Measurements from ENCODE around the gene ZNF496.

ZNF496 gene

GRCh38 chr1:247328311-247328710 is 3.4 kb downstream of the ZNF496 start:
- DNase-seq (ENCODE audit: low spot score): no peak

GRCh38 chr1:247326411-247327130 is 5.1 kb downstream of the ZNF496 start:
- DNase-seq (ENCODE audit: low spot score): no peak

DNA sequence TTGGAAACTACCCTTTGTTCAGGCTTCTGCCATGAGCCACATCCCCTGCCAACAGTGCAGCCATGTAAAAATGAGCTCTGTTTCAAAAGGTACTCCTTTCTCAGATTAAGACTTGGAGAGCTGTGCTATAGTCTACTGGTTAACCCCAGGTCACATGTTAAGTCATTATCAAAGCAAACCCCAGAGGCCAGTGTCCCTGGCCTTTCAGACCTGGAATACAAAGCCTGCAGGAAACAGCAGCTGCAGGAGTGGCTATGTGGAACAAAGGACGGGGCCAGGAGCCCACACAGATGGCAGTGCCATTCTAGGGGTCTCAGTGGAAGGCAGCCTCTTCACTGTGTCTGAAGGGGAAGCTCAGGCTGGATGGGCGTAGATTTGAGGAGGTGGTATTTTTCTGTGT is 6.7 kb downstream of the ZNF496 start:
- DNase-seq (ENCODE audit: low spot score): no peak

DNA sequence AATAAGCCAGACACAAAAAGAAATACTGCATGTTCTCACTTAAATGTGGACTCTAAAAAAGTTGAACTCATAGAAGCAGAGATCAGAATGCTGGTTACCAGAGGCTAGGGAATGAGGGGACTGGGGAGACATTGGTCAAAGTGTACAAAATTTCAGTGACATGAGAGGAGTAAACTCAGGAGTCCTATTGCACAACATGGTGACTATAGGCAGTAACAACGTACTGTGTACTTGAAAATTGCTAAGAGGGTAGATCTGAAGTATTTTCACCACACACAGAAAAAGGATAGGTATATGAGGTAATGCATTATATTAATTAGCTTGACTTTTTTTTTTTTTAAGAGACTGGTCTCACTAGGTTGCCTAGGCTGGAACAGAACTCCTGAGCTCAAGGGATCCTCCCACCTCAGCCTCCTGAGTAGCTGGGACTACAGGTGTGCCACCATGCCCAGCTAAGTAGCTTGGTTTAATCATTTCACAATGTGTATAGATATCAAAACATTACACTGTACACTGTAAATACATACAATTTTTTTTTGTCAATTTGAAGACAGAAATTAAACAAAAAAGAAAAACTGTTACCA is 7.4 kb downstream of the ZNF496 start:
- no peak for DNase-seq (ENCODE audit: low spot score)

GRCh38 chr1:247322849-247323586 is 8.6 kb downstream of the ZNF496 start:
- no peak for DNase-seq (ENCODE audit: low spot score)

DNA sequence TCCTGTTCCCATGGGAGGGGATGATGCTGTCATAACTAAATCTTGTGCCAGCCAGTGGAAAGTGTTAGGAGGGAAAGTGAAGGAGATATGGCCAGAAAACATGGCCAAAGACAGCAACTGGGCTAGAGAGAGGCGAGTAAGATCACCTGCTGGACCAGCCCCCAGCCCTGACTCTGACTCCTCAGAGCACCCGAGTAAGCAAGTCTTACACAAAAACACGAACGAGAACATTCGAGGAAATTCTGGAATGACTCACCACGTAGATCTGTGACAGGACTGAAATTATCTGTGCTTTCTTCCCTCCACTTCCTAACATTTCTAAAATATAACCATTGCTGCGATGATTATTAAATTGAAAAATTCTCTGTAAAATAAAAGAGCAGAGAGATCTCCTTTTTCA is 9.2 kb downstream of the ZNF496 start:
- DNase-seq (ENCODE audit: low spot score): no peak

DNA sequence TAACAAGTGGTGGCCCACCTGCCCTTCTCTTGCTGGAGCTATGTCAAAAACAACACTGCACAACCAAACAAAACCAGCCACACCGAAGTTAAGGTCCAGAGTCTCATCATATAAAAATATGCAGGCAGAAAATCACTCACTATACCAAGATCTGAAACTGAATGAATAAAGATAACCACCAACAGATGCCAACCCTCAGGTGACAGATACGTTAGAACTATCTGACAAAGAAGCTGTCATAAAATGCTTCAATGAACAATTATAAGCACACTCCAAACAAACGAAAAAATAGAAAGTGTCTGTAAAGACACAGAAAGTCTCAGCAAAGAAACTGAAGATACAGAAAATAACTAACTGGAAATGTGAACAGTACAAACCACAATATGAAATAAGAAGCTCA is 14.0 kb downstream of the ZNF496 start:
- no peak for DNase-seq (ENCODE audit: low spot score)

- DNase-seq (ENCODE audit: low spot score): no peak
Measured at GRCh38 chr1:247316590-247317197, 15.0 kb downstream of the ZNF496 start.

- DNase-seq (ENCODE audit: low spot score): no peak
Measured at GRCh38 chr1:247304031-247304430, 27.6 kb downstream of the ZNF496 start.

- no peak for DNase-seq (ENCODE audit: low spot score)
Measured at GRCh38 chr1:247303216-247303615, 28.5 kb downstream of the ZNF496 start.

DNA sequence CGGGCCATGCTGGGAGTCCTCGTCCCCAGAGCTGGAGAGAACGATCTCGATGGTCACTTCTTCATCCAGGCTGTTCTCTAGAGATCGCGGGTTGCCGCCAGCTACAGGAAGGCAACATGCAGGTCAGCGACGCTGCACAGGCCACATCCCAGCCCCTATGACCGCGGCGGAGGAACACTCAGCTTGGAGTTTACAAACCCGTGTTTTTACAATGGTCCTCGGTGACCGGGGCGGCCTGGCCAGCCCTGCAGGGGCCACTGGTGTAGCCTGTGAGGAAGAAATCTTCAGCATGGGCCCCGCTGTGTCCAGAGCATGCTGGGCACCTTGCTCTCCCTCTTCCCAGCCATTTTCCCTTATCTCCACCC is 30.5 kb downstream of the ZNF496 start:
- DNase-seq (ENCODE audit: low spot score): no peak

- DNase-seq (ENCODE audit: low spot score): no peak
Measured at GRCh38 chr1:247300491-247301175, 31.0 kb downstream of the ZNF496 start.

GRCh38 chr1:247299723-247300381 is 31.8 kb downstream of the ZNF496 start:
- DNase-seq (ENCODE audit: low spot score): no peak

- no peak for DNase-seq (ENCODE audit: low spot score)
Measured at GRCh38 chr1:247298701-247299100, 33.0 kb downstream of the ZNF496 start.

DNA sequence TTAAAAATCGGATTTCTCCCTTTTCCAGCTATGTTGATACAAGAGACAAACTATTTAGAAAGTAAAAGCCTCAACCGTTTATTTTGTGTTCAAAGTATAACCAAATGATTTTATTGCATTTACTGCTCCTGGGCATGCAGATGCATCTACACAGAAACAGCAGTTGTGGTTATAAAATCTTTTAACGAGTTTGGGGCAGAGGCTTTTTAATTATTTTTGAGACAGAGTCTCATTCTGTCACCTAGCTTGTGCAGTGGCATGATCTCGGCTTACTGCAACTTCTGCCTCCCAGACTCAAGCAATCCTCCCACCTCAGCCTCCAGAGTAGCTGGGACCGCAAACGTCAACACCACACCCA is 33.6 kb downstream of the ZNF496 start:
- DNase-seq (ENCODE audit: low spot score): no peak

DNA sequence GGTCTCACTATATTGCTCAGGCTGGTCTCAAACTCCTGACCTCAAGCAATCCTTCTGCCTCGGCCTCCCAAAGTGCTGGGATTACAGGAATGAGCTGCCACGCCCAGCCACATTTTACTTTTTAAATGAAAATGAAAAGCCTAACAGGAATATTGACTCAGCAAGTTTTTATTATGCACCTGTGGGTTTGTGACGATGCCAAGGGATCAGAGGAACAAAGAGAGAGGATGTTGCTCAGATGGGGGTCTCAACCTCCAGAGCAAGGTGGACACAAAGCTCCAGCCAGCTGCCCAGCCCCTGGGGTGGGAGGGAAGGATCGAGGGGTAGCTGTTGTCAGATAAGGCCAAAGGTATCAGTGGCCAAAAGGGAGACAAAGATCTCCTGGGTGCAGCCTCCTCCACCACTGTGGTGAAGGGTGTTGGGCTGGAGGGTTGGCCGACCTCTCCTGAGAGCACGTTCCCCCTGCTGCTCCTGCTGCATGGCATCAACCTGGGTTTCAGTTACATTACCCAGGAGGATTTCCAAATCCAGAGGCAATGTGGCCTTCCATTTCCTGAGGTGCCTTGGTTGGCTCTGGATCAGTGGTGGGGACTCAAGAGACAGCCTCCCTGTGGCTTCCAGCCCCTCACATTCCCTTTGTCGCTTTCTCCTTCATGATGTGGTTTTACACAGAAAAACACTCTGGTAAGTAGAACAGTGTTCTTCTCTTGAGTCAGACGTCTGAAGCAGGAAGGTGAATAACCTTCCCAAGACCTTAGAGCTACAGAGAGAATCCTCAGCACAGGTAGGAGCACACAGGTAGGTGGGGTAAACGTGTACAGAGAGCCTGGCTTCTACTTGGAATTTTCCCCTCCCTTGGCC is 34.2 kb downstream of the ZNF496 start:
- DNase-seq (ENCODE audit: low spot score): no peak

DNA sequence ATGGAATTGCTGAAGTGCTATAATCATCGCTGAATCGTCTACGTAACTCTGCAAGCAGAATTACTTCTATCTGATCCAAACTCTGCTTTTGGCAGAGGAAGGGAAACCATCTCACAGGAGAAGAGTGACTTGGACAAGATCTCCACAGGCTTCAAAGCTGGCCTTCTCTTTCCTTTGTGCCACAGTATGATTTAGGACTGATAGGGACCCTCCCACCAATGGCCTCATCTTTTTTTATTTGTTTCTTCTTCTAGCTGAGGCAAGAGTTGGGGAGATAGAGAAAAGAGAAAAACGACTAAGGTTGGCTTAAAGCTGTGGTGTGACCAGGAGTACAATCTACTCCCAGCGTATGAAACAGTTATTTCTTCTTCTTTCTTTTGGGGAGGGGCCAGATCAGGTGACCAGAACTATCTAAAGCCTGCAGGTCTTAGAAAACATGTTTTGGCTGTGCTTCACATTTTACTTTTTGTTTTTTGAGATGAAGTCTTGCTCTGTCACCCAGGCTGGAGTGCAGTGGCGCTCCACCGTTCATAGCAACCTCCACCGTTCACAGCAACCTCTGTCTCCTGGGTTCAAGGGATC is 35.0 kb downstream of the ZNF496 start:
- DNase-seq (ENCODE audit: low spot score): no peak

DNA sequence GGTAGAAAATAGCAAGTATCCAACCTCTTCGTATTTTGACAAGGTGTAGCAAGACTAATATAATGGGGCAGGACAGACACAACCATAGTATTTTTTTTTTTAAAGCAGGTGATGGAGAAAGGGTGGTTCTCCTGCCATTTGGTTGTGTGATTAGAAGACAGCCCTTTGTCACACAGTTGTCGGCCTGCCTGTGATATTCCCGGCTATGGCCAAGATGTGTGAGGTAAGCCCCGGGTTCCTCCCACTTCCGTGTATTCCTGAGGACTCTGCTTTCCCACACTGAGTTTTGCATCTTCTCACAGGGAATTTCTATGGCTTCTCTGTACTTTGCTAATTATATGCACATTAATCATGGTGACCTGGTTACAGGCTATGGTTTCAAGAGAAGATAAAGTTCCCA is 35.9 kb downstream of the ZNF496 start:
- DNase-seq (ENCODE audit: low spot score): no peak

GRCh38 chr1:247295274-247295684 is 36.4 kb downstream of the ZNF496 start:
- no peak for DNase-seq (ENCODE audit: low spot score)

DNA sequence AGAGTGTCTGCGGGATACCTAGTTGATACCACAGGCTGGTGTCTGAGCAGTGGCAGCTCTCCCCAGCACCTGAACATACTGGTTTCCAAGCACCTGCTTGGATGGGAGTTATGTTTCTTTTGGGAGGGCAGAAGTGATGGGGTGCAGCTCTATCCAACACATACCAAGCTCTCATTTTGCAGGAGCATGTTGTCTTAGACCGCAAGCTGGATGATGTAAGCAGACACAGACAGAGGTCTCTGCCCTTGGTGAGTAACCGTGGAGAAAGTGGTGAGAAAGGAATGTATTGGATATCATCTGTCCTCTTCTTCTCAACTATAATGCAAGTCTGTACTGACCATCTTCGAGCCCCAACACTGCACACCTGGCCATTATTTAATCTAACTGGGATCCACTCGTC is 37.4 kb downstream of the ZNF496 start:
- DNase-seq (ENCODE audit: low spot score): no peak
